ENCODE results near the gene MORN5.

GRCh38 chr9:122131401-122132001 lies 28.2 kb upstream of the MORN5 start:
- TF ChIP-seq EZH2 (IDR thresholded peaks at IDR 0.05; ENCODE audit: insufficient read depth, poor library complexity, severe bottlenecking) (no peak), EZH2phosphoT487 (IDR thresholded peaks at IDR 0.05; ENCODE audit: insufficient read depth, low read depth) (no peak)

Measured in GM23248 (cell line).